GM23338 (cell line): ENCODE results near the gene GFOD1. TPM values are rescaled to one million over a fixed set of nuclear protein-coding genes. Genes with fewer than 3 reads are reported as not detected.
"Not testable (repeated sequence)": the region's sequence is repeated elsewhere in the genome, so short reads cannot be mapped to it uniquely, and the experiment has no call there.

ENCODE experiments used
- ATAC-seq: fragments of 200-7000 bp; cut with Tn5 transposase; 3 replicates; pipeline ENCODE4 v1.9.1; 2020
- DNase-seq: peaks from one replicate; pipeline ENCODE4 v3.0.0-alpha.2; 2015; ENCODE audit warnings: low spot score
- H2AFZ ChIP-seq: fragments of 200-600 bp; sonication (generic); 2 replicates; pipeline ENCODE4 v1.8.0; 2016; ENCODE audit warnings: antibody characterized with exemption, mild to moderate bottlenecking, moderate library complexity
- H3F3A ChIP-seq: fragments of 200-600 bp; sonication (generic); replicated peaks from 2 replicates; pipeline ENCODE4 v1.8.0; 2017; ENCODE audit warnings: antibody characterized with exemption, mixed run types, low read depth
- H3K27ac ChIP-seq: fragments of 200-600 bp; sonication (generic); 2 replicates; pipeline ENCODE4 v1.6.1; 2016; ENCODE audit warnings: low read depth
- H3K27me3 ChIP-seq: fragments of 200-600 bp; sonication (generic); 2 replicates; pipeline ENCODE4 v1.8.0; 2016; ENCODE audit warnings: mild to moderate bottlenecking, mixed run types, moderate library complexity; ENCODE audit not compliant: insufficient read depth
- H3K36me3 ChIP-seq: fragments of 200-600 bp; sonication (generic); 2 replicates; pipeline ENCODE4 v1.8.0; 2016; ENCODE audit warnings: mild to moderate bottlenecking; ENCODE audit not compliant: insufficient read depth
- H3K4me1 ChIP-seq: fragments of 200-600 bp; sonication (generic); 2 replicates; pipeline ENCODE4 v1.8.0; 2016; ENCODE audit warnings: mild to moderate bottlenecking, moderate library complexity; ENCODE audit not compliant: insufficient read depth
- H3K4me2 ChIP-seq: fragments of 200-600 bp; sonication (generic); 2 replicates; pipeline ENCODE4 v1.7.1; 2017; ENCODE audit warnings: mixed run types
- H3K4me3 ChIP-seq: fragments of 200-600 bp; sonication (generic); 2 replicates; pipeline ENCODE4 v1.6.1; 2016; ENCODE audit warnings: mixed run types
- H3K79me2 ChIP-seq: fragments of 200-600 bp; sonication (generic); replicated peaks from 2 replicates; pipeline ENCODE4 v1.8.0; 2017; ENCODE audit warnings: mild to moderate bottlenecking; ENCODE audit not compliant: insufficient read depth
- H3K9me2 ChIP-seq: fragments of 200-600 bp; sonication (generic); 2 replicates; pipeline ENCODE4 v1.8.0; 2017; ENCODE audit not compliant: insufficient read depth
- H4K20me1 ChIP-seq: fragments of 200-600 bp; sonication (generic); replicated peaks from 2 replicates; pipeline ENCODE4 v1.8.0; 2017; ENCODE audit warnings: mild to moderate bottlenecking; ENCODE audit not compliant: insufficient read depth
- H3K27ac Mint-ChIP-seq: 2 replicates; pipeline ENCODE4 v1.8.0; 2020; ENCODE audit warnings: inconsistent platforms, mild to moderate bottlenecking, moderate library complexity, mixed read lengths
- H3K27me3 Mint-ChIP-seq: 3 replicates; pipeline ENCODE4 v1.8.0; 2022; ENCODE audit warnings: low read depth, mild to moderate bottlenecking, moderate library complexity, mixed read lengths, inconsistent platforms; ENCODE audit not compliant: insufficient read depth, poor library complexity
- H3K36me3 Mint-ChIP-seq: 3 replicates; pipeline ENCODE4 v1.8.0; 2021; ENCODE audit warnings: low read depth, mild to moderate bottlenecking, inconsistent platforms, moderate library complexity, mixed read lengths
- H3K4me1 Mint-ChIP-seq: 3 replicates; pipeline ENCODE4 v1.8.0; 2020; ENCODE audit warnings: mild to moderate bottlenecking, inconsistent platforms, mixed read lengths
- H3K4me3 Mint-ChIP-seq: 3 replicates; pipeline ENCODE4 v1.8.0; 2021; ENCODE audit warnings: moderate library complexity, mild to moderate bottlenecking, inconsistent platforms, mixed read lengths
- H3K9me3 Mint-ChIP-seq: 3 replicates; pipeline ENCODE4 v1.8.0; 2020; ENCODE audit warnings: moderate library complexity, mild to moderate bottlenecking, inconsistent platforms, mixed read lengths
- CREB1 ChIP-seq: fragments of 250-450 bp; sonication (Bioruptor Pico); IDR thresholded peaks from 2 replicates; pipeline ENCODE4 v1.5.0; 2020; ENCODE audit warnings: low read depth, mild to moderate bottlenecking, moderate library complexity
- EZH2 ChIP-seq: fragments of 200-600 bp; sonication (generic); IDR thresholded peaks from one replicate; pipeline ENCODE4 v1.8.0; 2017; ENCODE audit warnings: antibody characterized with exemption, mild to moderate bottlenecking, low read depth; ENCODE audit not compliant: unreplicated experiment
- EZH2phosphoT487 ChIP-seq: fragments of 200-600 bp; sonication (generic); IDR thresholded peaks from one replicate; pipeline ENCODE4 v1.8.1; 2018; ENCODE audit warnings: antibody characterized with exemption; ENCODE audit not compliant: unreplicated experiment
- JUNB ChIP-seq: IDR thresholded peaks from one replicate; pipeline ENCODE4 v1.6.1; 2016; ENCODE audit warnings: antibody characterized with exemption; ENCODE audit not compliant: unreplicated experiment
- NANOG ChIP-seq: IDR thresholded peaks from 2 replicates; pipeline ENCODE4 v1.6.1; 2016; ENCODE audit warnings: antibody characterized with exemption, borderline replicate concordance
- POLR2AphosphoS5 ChIP-seq: IDR thresholded peaks from 2 replicates; pipeline ENCODE4 v1.6.1; 2016; ENCODE audit warnings: antibody characterized with exemption, low read depth
- STAT1 ChIP-seq: IDR thresholded peaks from one replicate; pipeline ENCODE4 v1.6.1; 2016; ENCODE audit warnings: antibody characterized with exemption; ENCODE audit not compliant: unreplicated experiment
- ZNF114 ChIP-seq: fragments of 250-450 bp; sonication (Bioruptor Pico); IDR thresholded peaks from 2 replicates; pipeline ENCODE4 v1.5.0; 2020; ENCODE audit warnings: mild to moderate bottlenecking, moderate library complexity
- ZNF331 ChIP-seq: fragments of 250-450 bp; sonication (Bioruptor Pico); IDR thresholded peaks from 2 replicates; pipeline ENCODE4 v1.5.0; 2020; ENCODE audit warnings: low read depth, mild to moderate bottlenecking, moderate library complexity
- polyA plus RNA-seq: library from polyadenylated mRNA; unstranded; fragments of >200 nt; fragmentation: Nextera tagmentation; extraction: Ambion mirVana; gene quantifications from 2 replicates; pipeline ENCODE4 v1.2.1, GENCODE V29; 2016
- total RNA-seq: library from RNA; depleted of rRNA; stranded (reverse); fragments of >200 nt; shearing (Covaris generic); gene quantifications from 2 replicates; pipeline ENCODE4 v1.2.3, GENCODE V29; 2014
- TF ChIP-seq, protein P1 (sequence below): IDR thresholded peaks from 2 replicates; pipeline ENCODE4 v1.6.1; 2016; ENCODE audit warnings: antibody characterized with exemption
- TF ChIP-seq, protein P2 (sequence below), 2 experiments: fragments of 200-600 bp in 1 of 2; sonication (generic) in 1 of 2; conservative IDR thresholded peaks; 2 replicates each; pipeline versions ENCODE4 v1.5.1 to v1.6.1; 2016 to 2017; ENCODE audit warnings: antibody characterized with exemption in 2 of 2, low read depth in 2 of 2, mild to moderate bottlenecking in 2 of 2, moderate library complexity in 1 of 2

GFOD1 gene
- total and polyA plus RNA-seq, 2 experiments from 2014 or later = 4.9 to 12.8 TPM

DNA sequence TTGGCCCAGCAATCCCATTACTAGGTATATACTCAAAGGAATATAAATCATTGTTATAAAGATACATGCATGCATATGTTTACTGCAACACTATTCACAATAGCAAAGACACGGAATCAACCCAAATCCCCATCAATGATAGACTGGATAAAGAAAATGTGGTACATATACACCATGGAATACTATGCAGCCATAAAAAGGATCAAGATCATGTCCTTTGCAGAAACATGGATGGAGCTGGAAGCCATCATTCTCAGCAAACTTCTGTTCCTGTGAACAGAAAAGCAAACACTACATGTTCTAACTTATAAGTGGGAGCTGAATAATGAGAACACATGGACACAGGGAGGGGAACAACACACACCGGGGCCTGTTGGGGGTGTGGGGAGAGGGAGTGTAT is 27.1 kb downstream of the GFOD1 start:
- H3K36me3 Mint-ChIP-seq, H3K4me3 ChIP-seq, H3K27me3 Mint-ChIP-seq, H3K9me2 ChIP-seq, H3K4me2 ChIP-seq, H3K27me3 ChIP-seq, H2AFZ ChIP-seq, DNase-seq, H3K9me3 Mint-ChIP-seq, H3F3A ChIP-seq, H3K4me3 Mint-ChIP-seq, H3K27ac Mint-ChIP-seq, H3K36me3 ChIP-seq, ATAC-seq, H3K27ac ChIP-seq, H3K79me2 ChIP-seq, H4K20me1 ChIP-seq: not testable (repeated sequence)
- peaks cover 44% of the 10 kb centered on the region for H3K4me1 Mint-ChIP-seq
- H3K4me1 ChIP-seq = peaks cover 45% of the 10 kb centered on the region

DNA sequence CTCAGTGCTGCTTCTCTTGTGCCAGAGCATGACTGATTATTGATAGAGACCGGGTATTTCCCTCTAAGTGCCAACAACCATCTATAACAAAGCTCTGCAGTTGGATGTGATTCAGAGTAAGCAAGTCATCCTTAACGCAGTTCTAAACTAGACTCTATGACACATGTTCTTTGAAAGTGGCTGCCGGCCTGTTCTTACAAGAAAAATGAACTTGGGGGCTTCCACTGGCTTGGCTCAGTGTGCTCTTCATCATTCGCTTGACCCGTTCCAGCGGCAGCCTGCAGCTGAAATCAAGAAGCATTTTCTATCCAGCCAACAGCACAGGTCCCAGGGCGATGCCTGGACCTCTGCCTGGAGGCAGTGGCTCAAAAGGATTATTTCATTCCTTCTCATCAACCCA is 29.8 kb downstream of the GFOD1 start:
- H3K4me1 Mint-ChIP-seq = peaks cover 37% of the 10 kb centered on the region
- Histone ChIP-seq H3K36me3 (no peaks in the 10 kb centered on the region), H4K20me1 (no peaks in the 10 kb centered on the region; the same call in 1 of the 2 replicates), H3K4me3 (no peak overlapping the region), H3K4me2 (no peak overlapping the region), H3K4me1 (peaks cover 25% of the 10 kb centered on the region), H3K27ac (no peak overlapping the region), H3K79me2 (peaks cover 9% of the 10 kb centered on the region; the same call in 1 of the 2 replicates), H3F3A (0 out of 2 replicates have a peak, but pooled peaks cover 2% of the 10 kb centered on the region), H3K27me3 (no peaks in the 10 kb centered on the region), H2AFZ (no peak overlapping the region), H3K9me2 (no peaks in the 10 kb centered on the region)
- peaks cover 8% of the 10 kb centered on the region; the same call in 1 of the 3 replicates for H3K36me3 Mint-ChIP-seq
- no peak for TF ChIP-seq ZNF114
- ATAC-seq = no peak
- peaks cover 10% of the 10 kb centered on the region for H3K27me3 Mint-ChIP-seq
- H3K9me3 Mint-ChIP-seq = no peaks in the 10 kb centered on the region
- DNase-seq = no peak
- H3K4me3 Mint-ChIP-seq = no peak overlapping the region
- H3K27ac Mint-ChIP-seq = 0 out of 2 replicates have a peak overlapping the region, but pooled peaks have one; percentile 34

DNA sequence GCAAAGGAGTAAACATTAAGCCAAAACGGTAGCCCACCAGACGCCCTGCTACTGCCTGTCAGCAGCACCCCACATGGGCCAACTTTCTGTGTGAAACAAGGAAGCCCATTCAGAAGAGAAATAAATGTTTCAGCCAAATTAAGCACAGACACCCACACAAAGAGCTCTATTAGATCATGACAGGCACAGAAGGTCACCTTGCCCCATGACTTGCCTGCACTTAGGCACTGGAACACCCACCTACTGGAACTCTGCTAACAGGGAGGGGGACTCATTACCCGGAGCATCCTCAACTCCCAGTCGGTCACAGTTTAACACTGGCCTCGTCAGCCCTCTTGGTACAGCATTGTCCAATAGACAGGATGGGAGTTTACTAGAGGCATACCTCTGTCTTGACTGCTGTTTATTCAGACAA is 31.8 kb downstream of the GFOD1 start:
- TF ChIP-seq EZH2phosphoT487 (no peak), POLR2AphosphoS5 (no peak), ZNF114 (no peak), ZNF331 (no peak), STAT1 (no peak), JUNB (no peak), EZH2 (no peak), CREB1 (CRISPR knock-in tag) (no peak), NANOG (no peak)
- TF ChIP-seq, protein P1, sequence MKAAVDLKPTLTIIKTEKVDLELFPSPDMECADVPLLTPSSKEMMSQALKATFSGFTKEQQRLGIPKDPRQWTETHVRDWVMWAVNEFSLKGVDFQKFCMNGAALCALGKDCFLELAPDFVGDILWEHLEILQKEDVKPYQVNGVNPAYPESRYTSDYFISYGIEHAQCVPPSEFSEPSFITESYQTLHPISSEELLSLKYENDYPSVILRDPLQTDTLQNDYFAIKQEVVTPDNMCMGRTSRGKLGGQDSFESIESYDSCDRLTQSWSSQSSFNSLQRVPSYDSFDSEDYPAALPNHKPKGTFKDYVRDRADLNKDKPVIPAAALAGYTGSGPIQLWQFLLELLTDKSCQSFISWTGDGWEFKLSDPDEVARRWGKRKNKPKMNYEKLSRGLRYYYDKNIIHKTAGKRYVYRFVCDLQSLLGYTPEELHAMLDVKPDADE = no peak
- TF ChIP-seq, protein P2, sequence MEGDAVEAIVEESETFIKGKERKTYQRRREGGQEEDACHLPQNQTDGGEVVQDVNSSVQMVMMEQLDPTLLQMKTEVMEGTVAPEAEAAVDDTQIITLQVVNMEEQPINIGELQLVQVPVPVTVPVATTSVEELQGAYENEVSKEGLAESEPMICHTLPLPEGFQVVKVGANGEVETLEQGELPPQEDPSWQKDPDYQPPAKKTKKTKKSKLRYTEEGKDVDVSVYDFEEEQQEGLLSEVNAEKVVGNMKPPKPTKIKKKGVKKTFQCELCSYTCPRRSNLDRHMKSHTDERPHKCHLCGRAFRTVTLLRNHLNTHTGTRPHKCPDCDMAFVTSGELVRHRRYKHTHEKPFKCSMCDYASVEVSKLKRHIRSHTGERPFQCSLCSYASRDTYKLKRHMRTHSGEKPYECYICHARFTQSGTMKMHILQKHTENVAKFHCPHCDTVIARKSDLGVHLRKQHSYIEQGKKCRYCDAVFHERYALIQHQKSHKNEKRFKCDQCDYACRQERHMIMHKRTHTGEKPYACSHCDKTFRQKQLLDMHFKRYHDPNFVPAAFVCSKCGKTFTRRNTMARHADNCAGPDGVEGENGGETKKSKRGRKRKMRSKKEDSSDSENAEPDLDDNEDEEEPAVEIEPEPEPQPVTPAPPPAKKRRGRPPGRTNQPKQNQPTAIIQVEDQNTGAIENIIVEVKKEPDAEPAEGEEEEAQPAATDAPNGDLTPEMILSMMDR (conservative IDR thresholded peaks at IDR 0.05; ENCODE audit: low read depth in 2 of 2) = no peak
- no peak for DNase-seq
- H3K4me3 Mint-ChIP-seq = no peak overlapping the region

More for the DNA sequence above, 31.8 kb downstream of the GFOD1 start:
- Mint-ChIP-seq H3K4me1 (peaks cover 29% of the 10 kb centered on the region), H3K9me3 (no peaks in the 10 kb centered on the region), H3K27me3 (peaks cover 15% of the 10 kb centered on the region), H3K36me3 (peaks cover 3% of the 10 kb centered on the region; the same call in 1 of the 3 replicates), H3K27ac (no peak overlapping the region)
- H3K79me2 ChIP-seq = peaks cover 9% of the 10 kb centered on the region; the same call in 1 of the 2 replicates
- ATAC-seq = no peak
- no peaks in the 10 kb centered on the region for H3K36me3 ChIP-seq
- no peaks in the 10 kb centered on the region; the same call in 1 of the 2 replicates for H4K20me1 ChIP-seq
- no peak overlapping the region for H3K27ac ChIP-seq
- no peaks in the 10 kb centered on the region for H3K27me3 ChIP-seq
- H3K9me2 ChIP-seq = no peaks in the 10 kb centered on the region
- no peak overlapping the region for H3K4me3 ChIP-seq
- no peaks in the 10 kb centered on the region for H3F3A ChIP-seq
- H3K4me2 ChIP-seq = no peak overlapping the region
- H2AFZ ChIP-seq = no peak overlapping the region
- peaks cover 9% of the 10 kb centered on the region; the same call in 1 of the 2 replicates for H3K4me1 ChIP-seq
